DMS153 treated with DMSO at 0.1 percent for 48 hours (cell line): Measurements from ENCODE around the gene MMP20.

ENCODE experiments used
- DNase-seq: peaks from one replicate; lab custom pipeline; 2025; ENCODE audit not compliant: unreplicated experiment; lab: John Stamatoyannopoulos, UW

The MMP20 gene

DNA sequence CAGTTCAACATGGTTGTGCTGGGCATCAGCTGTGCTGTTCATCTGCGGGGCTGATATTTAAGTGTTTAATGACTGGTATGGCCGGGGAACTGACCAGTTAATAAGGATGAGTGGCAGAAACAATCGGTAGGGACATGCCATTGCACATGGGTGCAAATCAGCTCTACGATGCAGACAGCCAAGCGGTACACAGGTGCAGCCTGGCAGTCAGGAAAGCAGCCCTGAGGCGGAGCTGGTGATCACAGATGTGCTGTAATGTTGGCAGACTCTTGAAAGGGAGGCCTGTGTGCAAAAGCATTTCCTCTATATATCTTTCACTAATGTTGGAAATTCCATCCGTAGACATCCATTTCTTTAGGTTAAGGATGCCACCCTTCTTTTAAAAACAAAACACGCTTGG lies 1.1 kb downstream of the MMP20 start:
- no peak for DNase-seq

DNA sequence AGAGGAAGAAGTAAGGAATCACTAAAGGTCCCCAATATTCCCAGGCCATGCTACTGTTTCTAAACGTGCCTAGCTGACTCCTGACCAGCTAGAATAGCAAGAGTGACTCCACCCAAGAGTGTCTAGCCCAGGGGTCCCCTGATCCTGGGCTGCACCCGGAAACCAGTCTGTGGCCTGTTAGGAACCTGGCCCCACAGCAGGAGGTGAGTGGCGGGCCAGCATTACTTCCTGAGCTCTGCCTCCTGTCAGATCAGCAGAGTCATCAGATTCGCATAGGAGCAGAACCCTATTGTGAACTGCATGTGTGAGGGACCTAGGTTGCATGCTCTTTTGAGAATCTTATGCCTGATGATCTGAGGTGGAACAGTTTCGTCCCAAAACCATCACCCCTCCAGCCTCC lies 2.0 kb downstream of the MMP20 start:
- no peak for DNase-seq

DNA sequence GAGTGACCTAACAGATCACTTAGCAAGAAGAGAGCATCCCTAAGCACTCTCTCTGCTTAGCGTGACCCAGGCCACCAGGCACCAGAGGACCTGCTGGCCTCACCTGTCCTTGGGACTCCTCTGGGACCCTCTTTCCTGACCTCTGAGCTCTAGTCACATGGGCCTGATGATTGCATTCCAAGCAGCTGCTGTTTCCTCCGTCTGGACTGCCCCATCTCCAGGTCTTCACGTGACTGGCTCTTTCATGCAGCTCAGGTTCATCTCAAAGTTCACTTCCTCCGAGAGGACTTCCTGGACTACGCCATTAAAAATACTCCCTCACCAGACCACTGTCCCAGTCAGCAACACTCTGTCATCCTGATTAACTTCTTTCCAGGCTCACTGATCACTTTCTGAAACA lies 2.9 kb downstream of the MMP20 start:
- no peak for DNase-seq

DNA sequence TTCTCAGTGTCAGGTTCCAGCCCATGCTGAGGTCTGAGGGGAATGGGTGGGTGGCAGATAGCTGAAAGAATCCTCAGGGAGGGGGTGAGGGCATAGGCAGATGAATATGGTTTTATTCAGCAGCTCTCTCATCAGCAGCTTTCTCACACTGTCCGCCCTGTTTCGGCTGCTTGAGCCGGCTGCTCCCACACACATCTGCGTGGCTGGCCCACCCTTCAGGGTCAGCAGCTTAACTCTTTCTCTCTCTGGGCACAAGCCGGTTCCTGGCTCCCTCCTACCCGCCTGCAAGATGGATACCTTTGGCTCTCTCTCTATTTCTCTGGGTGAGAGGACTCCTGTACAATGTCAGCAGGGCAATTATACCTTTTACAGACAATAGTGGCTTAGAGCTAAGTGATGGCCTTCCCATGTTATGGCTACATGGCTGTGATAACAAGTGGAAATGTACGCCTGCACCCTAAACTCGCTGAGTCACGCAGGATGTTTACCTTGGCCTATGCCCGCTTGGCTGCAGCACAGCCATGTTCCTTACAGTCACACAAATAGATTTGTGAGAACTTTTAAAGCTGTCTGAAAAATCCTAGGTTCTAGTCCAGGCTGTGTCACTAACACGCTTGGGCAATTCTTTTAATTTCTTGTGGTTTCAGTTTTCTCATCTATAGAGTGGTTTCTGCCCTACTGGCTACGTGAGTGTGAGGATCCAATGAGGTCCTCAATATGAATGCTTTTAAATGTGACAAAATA lies 4.1 kb downstream of the MMP20 start:
- DNase-seq: no peak

DNA sequence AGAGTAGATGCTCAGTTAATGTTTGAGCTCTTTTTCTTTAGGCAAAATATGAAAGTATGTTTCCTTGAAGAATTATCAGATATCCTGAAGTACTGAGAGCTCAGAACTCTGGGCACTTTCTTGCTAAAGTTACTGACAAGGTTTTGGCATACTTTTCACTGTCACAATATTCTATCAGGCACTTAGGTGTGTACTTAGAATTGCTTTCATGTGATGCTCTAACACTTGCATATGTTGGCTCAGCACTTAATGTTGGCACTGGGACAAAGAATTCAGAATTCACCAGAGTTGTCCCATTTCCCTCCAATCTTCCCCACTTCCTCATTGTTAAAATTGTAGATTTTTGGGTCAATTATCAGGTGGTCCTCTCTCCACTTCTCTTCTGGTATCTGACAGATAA lies 5.0 kb downstream of the MMP20 start:
- no peak for DNase-seq

DNA sequence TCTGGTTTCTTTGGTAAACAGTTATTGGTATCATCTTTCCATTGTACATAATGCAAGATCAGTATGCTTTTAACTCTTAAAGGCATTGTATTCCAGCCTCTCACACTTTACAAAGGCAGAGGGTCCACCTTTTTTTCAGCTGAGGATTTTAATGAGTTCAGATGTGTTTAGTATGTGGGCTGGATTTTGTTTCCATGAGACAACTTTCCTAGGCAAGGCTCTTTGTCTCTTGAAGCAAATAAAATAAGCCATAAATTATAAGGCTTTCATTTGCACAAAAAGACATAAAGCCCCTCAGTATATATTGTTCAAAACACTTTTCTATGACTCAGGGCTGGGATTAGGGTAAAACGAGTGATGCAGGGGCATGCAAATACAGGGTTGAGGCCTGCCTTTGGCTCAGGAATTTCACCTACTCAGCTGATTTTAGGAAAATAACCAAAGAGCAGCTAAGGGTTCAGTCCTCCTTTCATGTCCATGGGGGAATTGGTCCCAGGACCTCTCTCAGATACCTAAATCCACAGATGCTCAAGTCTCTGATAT lies 7.6 kb downstream of the MMP20 start:
- no peak for DNase-seq

DNA sequence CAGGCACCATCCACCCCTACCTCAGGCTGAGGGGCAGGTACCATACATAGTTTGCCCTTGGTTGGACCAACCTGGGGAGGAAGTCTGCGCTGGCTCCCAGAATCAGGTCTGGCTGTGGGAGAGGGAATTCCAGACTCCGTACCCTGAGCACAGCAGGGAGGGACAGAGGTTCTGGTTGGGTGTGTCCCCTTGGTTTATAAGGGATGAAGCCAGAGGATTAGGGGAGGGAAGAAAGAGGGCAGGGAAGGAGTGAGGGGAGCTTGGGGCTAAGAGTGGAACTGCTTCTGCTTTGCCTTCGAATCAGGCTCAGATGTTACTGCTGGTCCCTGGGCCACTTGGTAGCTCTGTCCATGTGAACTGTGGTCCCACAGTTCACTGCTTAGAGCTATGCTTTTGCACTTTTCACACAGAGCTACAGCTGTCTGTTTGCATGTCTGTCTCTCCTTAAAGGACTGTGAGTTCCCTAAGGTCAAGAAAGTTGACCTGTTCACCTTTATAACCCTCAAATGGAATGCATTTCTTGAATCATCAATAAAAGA lies 9.2 kb downstream of the MMP20 start:
- DNase-seq: no peak

DNA sequence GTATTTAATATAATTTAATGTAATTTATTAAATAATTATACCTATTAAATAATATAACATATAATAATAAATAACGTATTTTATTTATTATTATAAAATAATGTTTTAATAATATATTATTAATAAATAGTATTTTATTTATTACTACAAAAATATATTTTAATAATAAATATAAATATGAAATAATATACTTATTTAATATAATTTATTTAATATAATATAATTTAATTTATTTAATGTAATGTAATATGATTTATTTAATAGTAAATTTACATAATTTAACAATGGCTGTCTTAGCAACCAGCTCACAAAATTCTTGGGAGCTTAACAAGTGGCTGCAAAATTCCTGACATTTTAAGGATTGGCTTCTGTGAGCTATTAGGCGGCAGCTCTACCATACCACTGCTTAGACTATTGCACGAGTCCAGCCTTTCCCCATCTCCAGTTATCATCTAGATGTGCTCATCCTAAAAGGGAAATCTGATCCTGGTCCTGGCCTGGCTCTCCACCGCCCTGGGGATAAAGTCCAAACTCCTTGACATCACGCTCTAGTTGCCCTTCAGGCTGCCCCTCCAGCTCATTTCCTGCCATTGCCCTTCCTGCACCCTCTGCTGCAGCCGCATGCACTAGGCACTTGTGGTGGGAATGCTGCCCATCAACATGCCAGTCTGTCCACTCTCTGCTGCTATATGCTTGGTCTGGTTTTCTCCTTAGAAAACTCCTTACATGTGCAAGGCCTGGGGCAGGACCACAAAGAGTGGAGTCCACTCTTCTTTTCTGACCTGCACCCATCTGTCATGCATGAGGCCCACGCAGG lies 9.8 kb downstream of the MMP20 start:
- no peak for DNase-seq

DNA sequence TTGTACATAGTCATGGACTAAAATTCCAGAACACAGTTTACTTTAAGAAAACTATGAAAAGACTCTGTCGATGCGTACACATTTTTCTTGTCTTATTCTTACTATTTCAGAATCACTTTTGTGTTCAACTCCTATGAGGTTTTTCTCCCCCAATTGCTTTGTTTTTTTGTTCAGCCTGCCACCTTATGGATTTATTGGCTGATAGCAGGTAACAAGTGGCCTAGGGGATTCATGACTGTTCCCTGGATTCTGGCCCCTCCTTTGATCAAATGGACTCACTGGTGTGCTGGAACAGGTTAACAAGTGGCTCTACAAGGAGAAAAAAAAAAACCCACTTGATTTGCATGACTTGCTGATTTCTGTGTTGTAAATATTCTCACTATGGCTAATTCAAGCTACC lies 10.6 kb downstream of the MMP20 start:
- no peak for DNase-seq

DNA sequence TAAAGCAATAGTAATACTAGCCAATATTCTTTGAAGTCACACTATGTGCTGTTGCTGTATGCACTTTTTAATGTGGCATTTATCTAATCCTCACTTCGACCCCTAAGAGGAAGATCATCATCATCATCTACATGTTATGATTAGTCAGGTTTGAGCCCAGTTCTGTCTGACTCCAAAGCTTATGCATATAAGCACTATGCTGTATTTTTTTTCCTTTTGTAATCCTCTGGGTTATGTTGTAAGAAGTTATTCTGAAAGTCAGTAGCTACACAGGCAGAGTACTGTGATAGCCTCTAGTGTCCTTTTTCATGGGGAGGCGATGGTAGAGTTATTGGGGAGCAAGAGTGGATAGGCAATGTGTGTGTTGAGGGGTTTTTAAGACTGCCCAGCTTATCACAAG lies 11.1 kb downstream of the MMP20 start:
- DNase-seq: no peak

DNA sequence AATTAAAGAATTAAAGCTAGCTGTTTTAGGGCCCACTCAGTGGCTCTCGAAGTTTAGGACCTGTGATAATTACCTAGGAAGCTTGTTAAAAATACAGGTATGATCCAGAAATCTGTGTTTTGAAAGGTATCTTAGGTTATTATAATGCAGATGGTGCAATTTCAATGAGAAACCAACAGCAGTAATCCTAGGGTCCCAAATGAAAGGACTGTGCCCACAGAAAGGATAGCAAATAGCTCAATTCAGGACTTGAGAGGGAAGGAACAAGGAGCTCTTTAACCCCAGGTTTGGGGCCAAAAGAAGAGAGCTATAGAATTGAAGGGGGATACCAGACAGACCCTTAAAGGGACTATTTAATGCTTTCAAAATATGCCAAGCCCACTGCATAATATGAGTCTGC lies 11.7 kb downstream of the MMP20 start:
- DNase-seq: no peak

DNA sequence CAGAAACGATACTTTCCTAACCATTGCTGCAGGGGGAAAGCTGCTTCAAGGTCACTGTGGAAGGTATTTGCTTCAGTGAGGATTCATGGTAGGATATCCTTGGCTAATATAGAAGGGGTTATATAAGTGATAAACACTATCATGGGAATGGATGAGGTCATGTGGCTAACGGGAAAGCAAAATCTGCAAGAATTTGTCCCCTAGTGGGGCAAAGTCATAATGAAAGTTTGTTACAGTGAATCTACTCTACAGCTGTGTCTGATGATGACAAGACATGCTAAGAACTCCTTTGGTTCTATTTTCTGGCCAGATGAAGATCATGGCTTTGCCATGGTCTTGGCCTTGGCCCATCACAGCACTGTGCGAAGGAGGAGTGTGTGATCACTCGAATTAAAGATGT lies 13.8 kb downstream of the MMP20 start:
- no peak for DNase-seq

DNA sequence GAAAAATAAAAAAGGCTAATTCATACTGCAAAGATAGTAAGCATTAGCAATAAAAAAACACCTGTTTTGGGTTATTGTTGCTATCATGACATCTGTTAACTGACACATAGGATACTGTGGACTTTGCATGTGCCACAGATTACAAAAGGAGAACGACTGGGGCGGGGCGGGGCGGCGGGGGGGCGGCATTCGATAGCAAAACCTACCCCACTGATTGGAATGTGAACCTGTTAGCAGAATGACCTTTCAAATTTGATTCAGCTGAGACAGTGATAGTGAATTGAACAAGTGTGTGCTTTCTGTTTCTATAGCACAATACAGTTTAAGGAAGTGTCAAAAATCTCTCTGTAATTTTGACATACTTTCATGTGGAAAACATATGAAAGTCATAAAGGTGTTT lies 14.9 kb downstream of the MMP20 start:
- DNase-seq: no peak

DNA sequence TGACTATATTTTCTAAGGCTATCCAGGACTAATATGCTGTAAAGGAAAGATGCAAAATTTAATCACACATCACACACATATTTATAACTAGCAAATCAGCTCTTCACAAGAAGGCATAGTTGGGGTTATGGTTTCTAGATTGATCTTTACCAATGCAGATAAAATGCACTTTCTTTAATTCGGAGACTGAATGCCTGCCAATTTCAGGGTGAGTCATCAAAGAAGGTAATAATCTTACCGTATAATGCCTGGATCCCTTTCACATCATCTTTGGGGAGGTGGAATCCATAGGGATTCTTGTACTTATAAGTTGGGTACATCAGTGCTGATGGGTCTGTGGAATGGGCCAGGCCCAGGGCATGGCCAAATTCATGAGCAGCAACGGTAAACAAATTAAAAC lies 16.4 kb downstream of the MMP20 start:
- DNase-seq: no peak

DNA sequence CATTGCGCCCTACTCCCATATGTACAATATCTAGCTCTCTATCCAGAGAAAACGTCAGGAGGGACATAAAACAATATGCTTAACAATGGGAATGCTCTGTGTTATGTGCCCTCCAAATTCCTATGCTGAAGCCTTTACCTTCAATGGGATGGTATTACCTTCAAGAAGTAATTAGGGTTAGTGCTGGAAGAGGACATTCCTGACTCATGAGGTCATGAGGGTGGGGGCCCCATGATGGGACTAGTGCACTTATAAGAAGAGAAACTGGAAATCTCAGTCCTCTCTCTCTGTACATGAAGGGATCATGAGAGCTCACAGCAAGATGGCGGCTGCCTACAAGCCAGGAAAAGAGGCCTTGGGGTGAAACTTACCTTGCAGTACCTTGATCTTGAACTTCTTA lies 20.3 kb downstream of the MMP20 start:
- DNase-seq: no peak

DNA sequence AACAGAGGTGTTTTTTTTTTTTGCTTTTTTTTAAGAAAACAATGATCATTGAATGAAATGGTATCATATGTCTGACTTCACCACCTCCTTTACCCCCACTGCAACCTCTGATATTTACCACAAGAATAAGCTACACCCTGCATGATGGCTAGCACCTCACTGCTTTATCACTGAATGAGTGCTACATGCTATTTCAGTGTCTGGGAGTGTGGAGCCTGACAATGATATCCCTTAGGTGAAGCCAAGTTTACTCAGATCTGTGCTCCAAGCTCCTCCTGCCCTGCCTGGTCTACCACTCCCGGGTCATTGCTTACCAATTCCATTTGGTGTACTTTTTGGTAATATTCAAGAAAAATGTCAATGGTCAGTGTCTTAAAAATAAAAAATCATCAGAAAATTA lies 21.1 kb downstream of the MMP20 start:
- no peak for DNase-seq

DNA sequence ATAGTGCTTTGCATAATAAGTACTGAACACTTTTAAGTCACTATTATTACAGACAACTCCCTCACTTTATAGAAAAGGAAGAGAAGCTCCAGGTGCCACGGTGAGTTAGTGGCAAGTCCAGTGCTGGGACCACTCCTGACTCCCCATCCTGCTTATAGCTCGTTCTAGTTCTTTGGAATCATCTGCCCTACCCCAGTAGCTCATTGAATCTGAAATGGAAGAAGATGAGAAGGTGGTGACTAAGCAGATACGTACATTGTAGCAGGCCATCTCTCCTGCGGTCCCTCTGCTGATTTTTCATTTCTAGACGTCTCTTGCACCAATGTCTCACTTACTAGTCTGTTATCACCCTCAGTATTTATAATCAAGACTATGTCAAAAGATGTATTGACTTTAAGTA lies 21.6 kb downstream of the MMP20 start:
- DNase-seq: no peak

DNA sequence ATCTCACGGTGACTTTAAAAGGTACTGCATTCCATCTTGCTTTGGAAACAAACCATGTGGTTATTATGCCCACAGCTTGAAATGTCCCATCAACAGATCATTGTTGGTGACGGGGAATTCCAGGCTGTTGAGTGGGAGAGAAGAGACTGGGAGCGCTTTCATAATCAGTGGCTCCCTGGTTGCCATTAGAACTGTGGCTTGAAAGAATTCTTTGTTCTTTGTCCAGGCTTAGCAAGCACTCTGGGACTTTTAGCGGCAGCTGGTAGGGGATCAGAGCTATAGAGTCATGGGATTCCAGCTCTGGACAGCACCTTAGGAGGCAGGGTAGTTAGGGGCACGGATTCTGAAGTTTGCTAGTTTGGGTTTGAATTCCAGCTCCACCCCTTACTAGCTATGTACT lies 22.0 kb downstream of the MMP20 start:
- no peak for DNase-seq

DNA sequence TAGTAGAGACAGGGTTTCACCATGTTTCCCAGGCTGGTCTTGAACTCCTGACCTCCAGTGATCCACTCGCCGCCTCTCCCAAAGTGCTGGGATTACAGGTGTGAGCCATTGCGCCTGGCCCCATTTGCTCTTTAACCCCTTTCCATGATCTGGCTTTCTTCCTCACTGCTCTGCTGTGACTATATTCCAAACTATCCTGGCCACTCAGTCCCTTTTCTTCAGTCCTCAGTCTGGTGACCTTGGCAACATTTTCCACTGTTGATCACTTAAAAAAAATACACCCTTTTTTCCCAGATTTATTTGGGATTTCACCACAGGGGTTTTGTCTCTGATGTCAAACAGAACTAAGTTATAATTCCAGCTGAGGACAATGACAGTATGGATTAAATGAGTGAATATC lies 24.5 kb downstream of the MMP20 start:
- DNase-seq: no peak

DNA sequence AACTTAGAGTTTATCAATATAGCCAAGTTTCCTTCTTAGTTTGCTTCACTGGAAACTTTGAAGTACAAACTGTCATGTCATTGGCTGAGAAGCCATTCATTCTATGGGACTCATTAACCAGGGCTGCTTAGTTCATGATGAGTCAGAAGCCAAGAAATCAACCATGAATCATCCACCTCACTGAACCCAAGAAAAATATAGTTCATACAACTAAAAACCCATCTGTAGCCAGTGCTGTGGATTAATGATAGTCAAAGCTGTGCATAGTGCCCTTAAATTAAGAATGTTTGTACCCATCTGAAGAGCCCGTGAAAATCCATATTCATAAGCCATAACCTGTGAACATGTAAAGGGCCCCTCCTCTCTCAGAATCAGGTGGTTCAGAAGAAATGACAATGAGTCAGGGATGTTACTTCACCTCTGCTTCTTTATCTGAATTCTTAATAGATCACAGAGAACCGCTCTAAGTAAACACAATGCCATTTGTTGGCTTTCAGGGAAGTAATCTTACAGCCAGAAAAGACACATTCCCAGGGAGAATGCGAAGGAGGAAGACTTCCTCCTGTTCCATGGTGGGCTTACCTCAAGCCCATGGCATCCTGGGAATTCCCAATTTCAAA lies 25.4 kb downstream of the MMP20 start:
- DNase-seq: no peak

DNA sequence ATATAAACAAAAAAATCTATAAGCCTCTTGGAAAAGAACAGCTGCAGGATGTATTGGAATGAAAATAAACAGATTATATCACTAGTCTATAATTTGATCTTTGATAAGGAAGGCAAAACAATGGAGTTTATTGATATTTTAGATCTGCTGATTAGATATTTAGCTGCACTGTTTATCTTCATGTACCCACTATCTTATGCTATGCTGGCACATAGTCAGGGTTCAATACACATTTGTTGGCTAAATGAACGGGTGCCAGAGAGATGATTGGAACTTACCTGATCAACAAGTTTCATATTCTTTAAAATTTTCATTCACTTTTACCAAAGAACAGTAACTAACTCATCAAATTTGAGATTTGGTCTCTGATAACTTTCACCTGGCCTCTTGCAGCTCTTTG lies 26.9 kb downstream of the MMP20 start:
- no peak for DNase-seq

DNA sequence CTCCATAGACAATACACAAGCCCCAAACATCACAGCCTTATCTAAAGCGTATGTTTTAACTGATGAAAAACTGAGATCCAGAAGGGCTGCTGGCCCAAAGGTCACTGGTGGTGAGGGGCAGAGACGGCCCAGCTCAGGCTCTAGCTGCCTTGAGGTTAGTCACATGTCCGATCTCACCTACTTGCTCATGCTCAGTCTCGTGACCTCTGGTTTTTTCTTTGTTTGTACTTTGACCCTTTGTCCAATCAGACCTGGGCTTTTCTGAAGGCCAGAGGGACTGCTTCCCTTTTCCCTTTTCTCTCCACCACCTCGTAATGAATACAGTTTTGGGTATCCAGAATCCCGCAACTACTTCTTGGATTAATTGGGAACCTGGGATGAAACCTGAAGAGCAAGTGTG lies 28.6 kb downstream of the MMP20 start:
- DNase-seq: no peak
